Natural killer cell (primary cell): Measurements from ENCODE around the gene SARDH. TPM values are rescaled to one million over a fixed set of nuclear protein-coding genes. Genes with fewer than 3 reads are reported as not detected.
A peak's percentile ranks its signal among the peaks of the same experiment; 100 is the strongest.

Source experiments
- ATAC-seq, 3 donors: fragments of 150-1000 bp in 2 of 3; fragments of 200-7000 bp in 1 of 3; cut with Tn5 transposase; 1 replicate in 1 of 3; 2 replicates in 2 of 3; pipeline ENCODE4 v1.10.0; 2021; ENCODE audit warnings: mild to moderate bottlenecking in 2 of 3, moderate library complexity in 2 of 3
- DNase-seq, 2 donors: peaks; one replicate each; pipeline versions ENCODE4 v3.0.0 to v3.0.0-alpha.2; 2013 to 2021; ENCODE audit warnings: mixed read lengths in 1 of 2
- H3K27ac ChIP-seq: one replicate; pipeline ENCODE4 v1.5.1; 2013; ENCODE audit warnings: mild to moderate bottlenecking, low read length
- H3K27me3 ChIP-seq: one replicate; pipeline ENCODE4 v1.6.1; 2013; ENCODE audit warnings: low read length; ENCODE audit not compliant: control insufficient read depth, insufficient read depth
- H3K36me3 ChIP-seq: one replicate; pipeline ENCODE4 v1.6.1; 2013; ENCODE audit warnings: low read length; ENCODE audit not compliant: control insufficient read depth, insufficient read depth
- H3K4me1 ChIP-seq: one replicate; pipeline ENCODE4 v1.6.1; 2013; ENCODE audit warnings: low read length; ENCODE audit not compliant: control insufficient read depth, insufficient read depth
- H3K4me3 ChIP-seq: one replicate; pipeline ENCODE4 v1.5.1; 2013; ENCODE audit warnings: low read length
- H3K9me3 ChIP-seq: one replicate; pipeline ENCODE4 v1.6.1; 2013; ENCODE audit warnings: low read length; ENCODE audit not compliant: control insufficient read depth, insufficient read depth
- H3K27ac Mint-ChIP-seq, 2 donors: one replicate each; pipeline ENCODE4 v1.8.0; 2022; ENCODE audit warnings: mild to moderate bottlenecking in 2 of 2, mixed read lengths in 2 of 2, moderate library complexity in 1 of 2
- H3K27me3 Mint-ChIP-seq, 2 donors: one replicate each; pipeline ENCODE4 v1.8.0; 2022; ENCODE audit warnings: low read depth in 2 of 2, mixed read lengths in 2 of 2
- H3K36me3 Mint-ChIP-seq: one replicate; pipeline ENCODE4 v1.8.0; 2022; ENCODE audit warnings: mixed read lengths
- H3K4me1 Mint-ChIP-seq, 2 donors: one replicate each; pipeline ENCODE4 v1.8.0; 2022; ENCODE audit warnings: mixed read lengths in 2 of 2
- H3K4me3 Mint-ChIP-seq: one replicate; pipeline ENCODE4 v1.8.0; 2022; ENCODE audit warnings: mild to moderate bottlenecking, moderate library complexity, mixed read lengths
- H3K9me3 Mint-ChIP-seq, 2 donors: one replicate each; pipeline ENCODE4 v1.8.0; 2022; ENCODE audit warnings: mixed read lengths in 2 of 2
- WGBS: methylation state at CpG from one replicate; pipeline ENCODE4 v1.1.7; 2013; ENCODE audit warnings: missing lambda C conversion rate; ENCODE audit not compliant: insufficient coverage; 5-methylcytosine and 5-hydroxymethylcytosine counted together
- intact Hi-C: fragments of 100-400 bp; cut with micrococcal nuclease; formaldehyde crosslinking; loops from one replicate; pipeline ENCODE4 v1.14.2; 2022
- total RNA-seq, 4 donors: library from RNA; stranded (reverse); fragments of 120-200 nt in 1 of 4; gene quantifications; one replicate each; pipeline versions ENCODE4 v1.2.3 to v1.2.4, GENCODE V29; 2013 to 2022
- TF ChIP-seq, protein P1 (sequence below): fragments of 200-600 bp; IDR thresholded peaks from one replicate; pipeline ENCODE4 v1.8.0; 2022; ENCODE audit warnings: antibody characterized with exemption

The SARDH gene
- total RNA-seq, 3 donors from 2014 or later (not counting 1 experiment from before 2014, with no cell fraction given) = 2.2 to 6.8 (median 4.1) TPM

DNA sequence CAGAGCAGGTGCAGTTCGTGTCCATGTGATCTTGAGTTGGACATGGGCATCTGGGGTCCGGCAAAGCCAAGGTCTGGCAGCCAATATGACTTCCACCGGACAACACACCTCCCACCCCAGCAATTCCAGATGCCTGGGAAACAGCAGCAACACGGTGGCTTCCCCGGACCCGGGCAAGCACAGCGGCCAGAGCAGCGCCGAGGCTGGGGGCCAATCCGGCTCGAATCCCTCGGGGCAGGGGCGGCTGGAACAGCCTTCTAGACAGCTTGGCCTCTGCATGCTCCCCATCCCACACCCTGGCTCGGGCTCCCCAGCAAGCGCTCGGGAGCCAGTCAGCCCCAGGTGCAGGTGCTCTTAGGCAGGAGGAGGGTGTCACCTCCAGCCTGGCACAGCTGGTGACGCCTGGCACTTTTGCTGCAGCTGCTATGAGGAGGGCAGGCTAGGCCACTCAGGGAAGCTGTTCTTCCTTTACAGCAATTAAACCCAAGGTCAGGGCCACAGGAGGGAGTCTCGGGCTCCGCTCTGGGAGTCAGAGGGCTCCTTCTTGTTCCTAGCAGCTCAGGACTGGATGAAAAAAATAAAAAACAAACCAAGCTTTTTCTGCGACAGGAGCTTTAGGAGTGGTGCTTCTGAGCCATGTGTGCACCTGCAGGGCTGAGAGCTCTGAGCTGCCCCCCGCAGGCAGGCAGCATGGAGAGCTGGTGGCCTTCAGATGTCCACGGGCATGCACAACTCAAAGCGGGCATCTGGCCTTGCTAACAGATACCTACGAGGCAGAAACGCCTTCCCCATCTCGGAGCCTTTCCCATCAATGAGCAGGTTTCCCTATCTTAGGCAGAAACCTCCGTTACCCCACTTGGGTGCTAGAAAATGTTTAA is 73.7 kb downstream of the SARDH start:
- Histone ChIP-seq H3K36me3 (no peaks in the 10 kb centered on the region), H3K4me1 (no peaks in the 10 kb centered on the region), H3K27ac (no peak overlapping the region), H3K27me3 (peaks cover 3% of the 10 kb centered on the region), H3K9me3 (no peaks in the 10 kb centered on the region), H3K4me3 (no peak overlapping the region)
- TF ChIP-seq, protein P1, sequence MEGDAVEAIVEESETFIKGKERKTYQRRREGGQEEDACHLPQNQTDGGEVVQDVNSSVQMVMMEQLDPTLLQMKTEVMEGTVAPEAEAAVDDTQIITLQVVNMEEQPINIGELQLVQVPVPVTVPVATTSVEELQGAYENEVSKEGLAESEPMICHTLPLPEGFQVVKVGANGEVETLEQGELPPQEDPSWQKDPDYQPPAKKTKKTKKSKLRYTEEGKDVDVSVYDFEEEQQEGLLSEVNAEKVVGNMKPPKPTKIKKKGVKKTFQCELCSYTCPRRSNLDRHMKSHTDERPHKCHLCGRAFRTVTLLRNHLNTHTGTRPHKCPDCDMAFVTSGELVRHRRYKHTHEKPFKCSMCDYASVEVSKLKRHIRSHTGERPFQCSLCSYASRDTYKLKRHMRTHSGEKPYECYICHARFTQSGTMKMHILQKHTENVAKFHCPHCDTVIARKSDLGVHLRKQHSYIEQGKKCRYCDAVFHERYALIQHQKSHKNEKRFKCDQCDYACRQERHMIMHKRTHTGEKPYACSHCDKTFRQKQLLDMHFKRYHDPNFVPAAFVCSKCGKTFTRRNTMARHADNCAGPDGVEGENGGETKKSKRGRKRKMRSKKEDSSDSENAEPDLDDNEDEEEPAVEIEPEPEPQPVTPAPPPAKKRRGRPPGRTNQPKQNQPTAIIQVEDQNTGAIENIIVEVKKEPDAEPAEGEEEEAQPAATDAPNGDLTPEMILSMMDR = no peak
- WGBS = 88% methylated on average over 27 of the region's 27 CpGs
- Mint-ChIP-seq H3K36me3 (no peaks in the 10 kb centered on the region), H3K27ac (no peak overlapping the region), H3K4me3 (no peak overlapping the region), H3K4me1 (no peaks in the 10 kb centered on the region), H3K27me3 (peaks cover 0 to 4% of the 10 kb centered on the region in 2 donors), H3K9me3 (no peaks in the 10 kb centered on the region)
- intact Hi-C loops = no loop called here
- DNase-seq (no peak), ATAC-seq (no peak)

DNA sequence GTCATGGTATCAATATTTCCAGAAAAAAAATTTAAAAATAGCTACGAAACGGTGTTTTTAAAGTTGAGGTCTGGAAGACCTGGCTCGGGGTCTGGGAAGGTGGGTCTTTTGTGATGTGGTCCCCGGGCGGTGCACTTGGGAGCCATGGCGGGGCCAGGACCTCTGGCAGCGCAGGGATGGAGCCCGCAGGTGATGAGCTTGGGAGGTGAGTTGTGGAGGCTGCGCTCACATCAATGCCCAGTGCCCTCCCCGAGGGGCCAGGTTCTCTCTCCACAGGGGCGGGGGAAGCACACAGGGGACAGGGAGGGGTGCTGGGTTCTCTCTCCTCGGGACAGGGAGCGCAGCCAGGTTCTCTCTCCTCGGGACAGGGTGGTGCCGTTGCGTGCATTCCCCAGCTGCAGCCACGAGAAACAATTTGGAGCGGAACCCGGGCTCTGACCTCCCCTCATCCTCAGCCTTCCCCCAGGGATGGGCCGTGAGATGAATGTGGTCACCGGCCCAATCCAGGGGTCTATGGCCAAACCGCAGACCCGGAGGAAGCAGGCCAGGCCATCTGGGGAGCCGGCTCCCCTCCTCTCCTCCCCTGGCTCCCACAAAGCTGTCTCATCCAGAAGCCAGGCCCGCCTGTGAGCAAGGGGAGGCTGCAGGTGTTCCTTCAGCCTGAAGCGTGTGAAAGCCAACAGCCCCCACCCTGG is 76.2 kb downstream of the SARDH start:
- Mint-ChIP-seq H3K4me1 (no peaks in the 10 kb centered on the region), H3K4me3 (no peak overlapping the region), H3K27ac (no peak overlapping the region), H3K27me3 (peaks cover 12 to 13% of the 10 kb centered on the region in 2 donors), H3K9me3 (no peaks in the 10 kb centered on the region), H3K36me3 (no peaks in the 10 kb centered on the region)
- H3K27ac ChIP-seq = no peak overlapping the region
- WGBS = 90% methylated on average over 26 of the region's 26 CpGs
- TF ChIP-seq, protein P1 = no peak
- H3K9me3 ChIP-seq = no peaks in the 10 kb centered on the region
- peaks cover 5% of the 10 kb centered on the region for H3K27me3 ChIP-seq
- H3K36me3 ChIP-seq = no peaks in the 10 kb centered on the region
- no peaks in the 10 kb centered on the region for H3K4me1 ChIP-seq
- DNase-seq (no peak), ATAC-seq (no peak)
- H3K4me3 ChIP-seq = no peak overlapping the region
- intact Hi-C loops = no loop called here

DNA sequence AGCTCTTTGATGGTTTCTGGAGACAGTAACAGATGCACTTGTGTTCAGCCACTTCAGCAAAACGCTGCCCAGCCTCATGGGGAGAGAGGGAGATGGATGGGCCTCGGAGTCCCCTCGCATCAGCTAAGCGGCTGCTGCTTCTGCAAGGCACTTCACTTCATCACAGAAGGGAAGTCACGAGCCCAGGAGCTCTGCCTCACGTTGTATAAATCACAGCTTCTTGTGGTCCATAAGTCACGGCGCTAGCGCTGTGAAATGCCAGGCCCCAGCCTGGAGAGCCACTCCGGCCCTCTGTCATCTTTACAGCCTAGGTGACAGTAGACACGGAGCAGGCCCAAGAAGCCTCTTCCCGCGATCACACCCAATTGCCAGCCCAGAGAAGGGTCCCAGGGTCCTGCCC is 78.6 kb downstream of the SARDH start:
- ATAC-seq = no peak
- peak in 1 of 2 donors; percentile 40 for DNase-seq
- no peaks in the 10 kb centered on the region for H3K36me3 ChIP-seq
- H3K27ac ChIP-seq = no peak overlapping the region
- H3K4me3 ChIP-seq = no peak overlapping the region
- TF ChIP-seq, protein P1 = no peak
- intact Hi-C loops = no loop called here
- 67% methylated on average over 13 of the region's 13 CpGs for WGBS
- no peaks in the 10 kb centered on the region for H3K9me3 ChIP-seq
- Mint-ChIP-seq H3K27me3 (peaks cover 13 to 23% of the 10 kb centered on the region in 2 donors), H3K4me3 (no peak overlapping the region), H3K9me3 (no peaks in the 10 kb centered on the region), H3K4me1 (no peaks in the 10 kb centered on the region), H3K27ac (no peak overlapping the region), H3K36me3 (no peaks in the 10 kb centered on the region)
- no peaks in the 10 kb centered on the region for H3K4me1 ChIP-seq
- H3K27me3 ChIP-seq = peaks cover 9% of the 10 kb centered on the region
